ENCODE results near the gene FAM227B. TPM values are rescaled to one million over a fixed set of nuclear protein-coding genes. Genes with fewer than 3 reads are reported as not detected.
"Not testable (repeated sequence)": the region's sequence is repeated elsewhere in the genome, so short reads cannot be mapped to it uniquely, and the experiment has no call there.

FAM227B gene
- total and polyA plus RNA-seq, 7 donors: 2.7 to 11.9 (median 6.9) TPM

DNA sequence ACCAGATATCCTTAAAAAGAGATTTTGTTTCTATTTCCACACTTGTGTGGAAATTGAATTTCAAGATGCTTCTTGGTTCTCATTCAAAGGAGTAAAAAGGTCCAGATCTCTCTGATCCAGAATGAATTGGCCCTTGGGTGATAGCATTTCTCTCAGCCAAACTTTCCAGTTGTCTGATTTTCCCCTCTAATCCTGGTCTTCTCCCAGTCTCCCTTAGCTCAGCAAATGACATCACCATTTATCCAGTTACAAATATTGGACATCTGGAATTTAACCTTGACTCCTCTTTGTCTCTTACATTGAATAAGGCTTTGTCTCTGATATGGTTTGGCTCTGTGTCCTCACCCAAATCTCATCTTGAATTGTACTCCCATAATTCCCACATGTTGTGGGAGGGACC, 207.8 kb downstream of the FAM227B start:
- H3K27ac ChIP-seq: no peak overlapping the region
- ATAC-seq (no peak), DNase-seq (no peak)
- TF ChIP-seq, protein P1, sequence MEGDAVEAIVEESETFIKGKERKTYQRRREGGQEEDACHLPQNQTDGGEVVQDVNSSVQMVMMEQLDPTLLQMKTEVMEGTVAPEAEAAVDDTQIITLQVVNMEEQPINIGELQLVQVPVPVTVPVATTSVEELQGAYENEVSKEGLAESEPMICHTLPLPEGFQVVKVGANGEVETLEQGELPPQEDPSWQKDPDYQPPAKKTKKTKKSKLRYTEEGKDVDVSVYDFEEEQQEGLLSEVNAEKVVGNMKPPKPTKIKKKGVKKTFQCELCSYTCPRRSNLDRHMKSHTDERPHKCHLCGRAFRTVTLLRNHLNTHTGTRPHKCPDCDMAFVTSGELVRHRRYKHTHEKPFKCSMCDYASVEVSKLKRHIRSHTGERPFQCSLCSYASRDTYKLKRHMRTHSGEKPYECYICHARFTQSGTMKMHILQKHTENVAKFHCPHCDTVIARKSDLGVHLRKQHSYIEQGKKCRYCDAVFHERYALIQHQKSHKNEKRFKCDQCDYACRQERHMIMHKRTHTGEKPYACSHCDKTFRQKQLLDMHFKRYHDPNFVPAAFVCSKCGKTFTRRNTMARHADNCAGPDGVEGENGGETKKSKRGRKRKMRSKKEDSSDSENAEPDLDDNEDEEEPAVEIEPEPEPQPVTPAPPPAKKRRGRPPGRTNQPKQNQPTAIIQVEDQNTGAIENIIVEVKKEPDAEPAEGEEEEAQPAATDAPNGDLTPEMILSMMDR (IDR thresholded peaks at IDR 0.05): no peak
- no peaks in the 10 kb centered on the region for H3K36me3 ChIP-seq (ENCODE audit: insufficient read depth in 1 of 2, low read depth in 1 of 2)
- intact Hi-C loops (cut with DNase I): no loop called here
- H3K27me3 ChIP-seq (ENCODE audit: insufficient read depth in 3 of 3, low read length in 2 of 3): no peaks in the 10 kb centered on the region
- no peaks in the 10 kb centered on the region for H3K9me3 ChIP-seq
- H3K4me3 ChIP-seq: no peak overlapping the region
- no peaks in the 10 kb centered on the region for H3K4me1 ChIP-seq

DNA sequence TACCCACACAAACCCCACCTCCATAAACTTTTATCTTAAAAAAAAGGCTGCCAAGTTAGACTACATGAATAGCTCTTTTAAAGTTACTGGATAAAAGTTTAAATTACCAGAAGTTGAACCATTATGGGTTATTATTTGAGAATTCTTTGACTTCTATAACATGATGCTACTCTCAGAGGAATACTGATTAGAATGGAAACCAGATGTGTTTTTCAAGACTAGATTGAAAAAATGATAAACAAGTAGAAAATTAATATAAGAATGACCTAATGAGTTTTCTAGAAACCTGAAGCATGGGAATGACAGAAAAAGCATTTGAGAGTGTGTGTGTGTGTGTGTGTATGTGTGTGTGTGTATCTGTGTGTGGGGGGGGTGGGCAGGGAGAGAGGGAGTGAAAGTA, 210.0 kb downstream of the FAM227B start:
- Histone ChIP-seq H3K4me3 (no peak overlapping the region), H3K27me3 (ENCODE audit: insufficient read depth in 3 of 3, low read length in 2 of 3) (no peaks in the 10 kb centered on the region), H3K4me1 (no peaks in the 10 kb centered on the region), H3K27ac (no peak overlapping the region), H3K9me3 (no peaks in the 10 kb centered on the region), H3K36me3 (ENCODE audit: insufficient read depth in 1 of 2, low read depth in 1 of 2) (no peaks in the 10 kb centered on the region)
- DNase-seq (no peak), ATAC-seq (no peak)
- TF ChIP-seq, protein P1 (IDR thresholded peaks at IDR 0.05): no peak
- intact Hi-C loops (cut with DNase I): no loop called here

DNA sequence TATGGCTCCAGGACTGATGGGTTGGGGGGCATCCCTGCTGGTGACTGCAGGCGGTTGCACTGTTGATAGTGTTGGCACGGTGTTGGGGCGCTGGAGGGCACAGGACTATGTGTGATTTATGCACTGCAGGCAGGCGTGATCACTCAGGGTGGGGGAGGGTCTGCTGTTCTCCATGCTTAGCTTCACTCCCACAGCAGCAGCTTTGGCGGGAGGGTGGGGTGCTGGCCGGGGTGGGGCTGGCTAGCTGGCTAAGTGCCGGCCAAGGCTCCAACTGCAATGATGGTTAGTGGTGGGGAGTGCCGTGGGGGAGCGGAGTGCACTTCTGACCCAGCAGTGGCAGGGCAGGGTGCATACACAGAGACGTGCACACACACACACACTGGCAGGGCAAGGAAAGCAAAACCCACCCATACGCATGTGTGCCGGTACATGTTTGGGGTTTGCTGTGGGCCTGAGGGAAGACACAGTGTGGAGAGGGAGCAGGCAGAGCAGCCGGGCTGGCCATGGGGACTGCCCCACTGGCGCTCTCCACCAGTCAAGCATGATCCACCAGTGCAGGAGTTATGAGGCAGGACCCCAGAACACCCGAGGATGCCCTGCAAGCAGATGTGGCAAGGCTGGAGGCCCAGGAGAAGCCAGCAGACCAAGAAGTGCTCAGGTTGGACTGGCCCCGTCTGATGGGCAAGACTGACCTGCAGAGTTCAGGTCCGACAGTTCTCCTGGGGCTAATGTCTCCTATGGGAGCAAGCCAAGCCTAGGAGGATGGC, 214.1 kb downstream of the FAM227B start:
- Histone ChIP-seq H3K36me3 (ENCODE audit: insufficient read depth in 1 of 2, low read depth in 1 of 2) (no peaks in the 10 kb centered on the region), H3K4me1 (no peaks in the 10 kb centered on the region), H3K27me3 (ENCODE audit: insufficient read depth in 3 of 3, low read length in 2 of 3) (no peaks in the 10 kb centered on the region), H3K4me3 (no peak overlapping the region), H3K27ac (no peak overlapping the region), H3K9me3 (no peaks in the 10 kb centered on the region)
- intact Hi-C loops (cut with DNase I): no loop called here
- DNase-seq: peak in 1 of 2 donors; percentile 8
- ATAC-seq: peak in 1 of 4 donors; percentile 22
- TF ChIP-seq, protein P1 (IDR thresholded peaks at IDR 0.05): no peak
- WGBS, 3 donors: 90 to 96% (median 91%) methylated on average over 17 of the region's 17 CpGs

DNA sequence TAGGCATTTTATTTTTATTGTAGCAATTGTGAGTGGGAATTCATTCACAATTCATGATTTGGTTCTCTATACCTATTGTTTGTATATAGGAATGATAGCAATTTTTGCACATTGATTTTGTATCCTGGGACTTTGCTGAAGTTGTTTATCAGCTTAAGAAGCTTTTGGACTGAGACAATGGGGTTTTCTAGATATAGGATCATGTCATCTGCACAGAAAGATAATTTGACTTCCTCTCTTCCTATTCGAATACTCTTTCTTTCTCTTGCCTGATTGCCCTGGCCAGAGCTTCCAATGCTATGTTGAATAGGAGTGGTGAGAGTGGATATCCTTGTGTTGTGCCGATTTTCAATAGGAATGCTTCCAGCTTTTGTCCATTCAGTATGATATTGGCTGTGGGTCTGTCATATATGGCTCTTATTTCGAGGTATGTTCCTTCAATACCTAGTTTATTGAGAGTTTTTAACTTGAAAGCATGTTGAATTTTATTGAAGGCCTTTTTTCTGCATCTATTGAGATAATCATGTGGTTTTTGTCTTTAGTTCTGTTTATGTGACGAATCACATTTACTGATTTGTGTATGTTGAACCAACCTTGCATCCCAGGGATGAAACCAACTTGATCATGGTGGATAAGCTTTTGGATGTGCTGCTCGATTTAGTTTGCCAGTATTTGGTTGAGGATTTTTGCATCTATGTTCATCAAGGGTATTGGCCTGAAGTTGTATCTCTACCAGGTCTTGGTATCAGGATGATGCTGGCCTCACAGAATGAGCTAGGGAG, 217.9 kb downstream of the FAM227B start:
- 85 to 87% (median 86%) methylated on average over 5 of the region's 5 CpGs for WGBS, 3 donors
- H3K27ac ChIP-seq; H3K9me3 ChIP-seq; intact Hi-C loops (cut with DNase I); H3K27me3 ChIP-seq (ENCODE audit: insufficient read depth in 3 of 3, low read length in 2 of 3); ATAC-seq; H3K4me3 ChIP-seq; DNase-seq; H3K36me3 ChIP-seq (ENCODE audit: insufficient read depth in 1 of 2, low read depth in 1 of 2); H3K4me1 ChIP-seq: not testable (repeated sequence)

DNA sequence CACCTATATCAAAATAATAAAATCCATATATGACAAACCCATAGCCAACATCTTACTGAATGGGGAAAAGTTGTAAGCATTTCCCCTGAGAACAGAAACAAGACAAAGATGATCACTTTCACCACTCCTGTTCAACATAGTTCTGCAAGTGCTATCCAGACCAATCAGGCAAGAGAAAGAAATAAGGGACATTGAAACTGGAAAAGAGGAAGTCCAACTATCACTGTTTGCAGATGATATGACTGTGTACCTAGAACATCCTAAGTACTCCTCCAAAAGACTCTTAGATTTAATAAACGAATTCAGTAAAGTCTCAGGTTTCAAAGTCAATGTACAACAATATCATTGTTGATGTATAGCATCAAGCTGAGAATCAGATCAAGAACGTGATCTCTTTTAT, 233.1 kb downstream of the FAM227B start:
- 81 to 86% (median 82%) methylated on average over 2 of the region's 2 CpGs for WGBS, 3 donors
- intact Hi-C loops (cut with DNase I): no loop called here
- TF ChIP-seq, protein P1 (IDR thresholded peaks at IDR 0.05): no peak
- Histone ChIP-seq H3K36me3 (ENCODE audit: insufficient read depth in 1 of 2, low read depth in 1 of 2) (no peaks in the 10 kb centered on the region), H3K4me3 (no peak overlapping the region), H3K27me3 (ENCODE audit: insufficient read depth in 3 of 3, low read length in 2 of 3) (no peaks in the 10 kb centered on the region), H3K4me1 (no peaks in the 10 kb centered on the region), H3K9me3 (no peaks in the 10 kb centered on the region), H3K27ac (no peak overlapping the region)
- ATAC-seq (no peak), DNase-seq (no peak)
